HG03095 (cell line): ENCODE results near the gene PHF14.

Experiments used
- ATAC-seq: cut with Tn5 transposase; IDR thresholded peaks from one replicate; pipeline ENCODE4 v1.9.1; 2021; ENCODE audit warnings: moderate library complexity; ENCODE audit not compliant: unreplicated experiment

Gene PHF14

GRCh38 chr7:11168650-11169170, 195.0 kb downstream of the PHF14 start:
- no peak for ATAC-seq

DNA sequence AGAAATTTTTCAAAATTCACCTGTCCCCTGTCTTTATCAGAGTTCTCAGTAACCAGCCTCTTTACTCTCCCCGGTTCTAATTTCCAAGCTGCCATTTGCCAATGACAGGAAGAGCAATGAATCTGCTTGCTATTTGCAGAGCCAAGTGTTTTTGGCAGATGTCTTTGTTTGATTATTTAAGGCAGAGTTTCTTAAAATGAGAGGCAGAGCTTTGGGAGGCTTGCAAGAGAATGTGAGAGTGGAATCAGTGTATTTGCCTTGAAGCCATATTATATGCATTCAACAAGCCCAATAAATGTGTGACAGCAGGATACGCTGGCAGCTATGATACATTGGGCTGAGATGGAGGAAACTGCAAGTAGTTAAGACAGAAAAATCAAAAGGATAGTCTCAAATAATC, 196.5 kb downstream of the PHF14 start:
- ATAC-seq = no peak

DNA sequence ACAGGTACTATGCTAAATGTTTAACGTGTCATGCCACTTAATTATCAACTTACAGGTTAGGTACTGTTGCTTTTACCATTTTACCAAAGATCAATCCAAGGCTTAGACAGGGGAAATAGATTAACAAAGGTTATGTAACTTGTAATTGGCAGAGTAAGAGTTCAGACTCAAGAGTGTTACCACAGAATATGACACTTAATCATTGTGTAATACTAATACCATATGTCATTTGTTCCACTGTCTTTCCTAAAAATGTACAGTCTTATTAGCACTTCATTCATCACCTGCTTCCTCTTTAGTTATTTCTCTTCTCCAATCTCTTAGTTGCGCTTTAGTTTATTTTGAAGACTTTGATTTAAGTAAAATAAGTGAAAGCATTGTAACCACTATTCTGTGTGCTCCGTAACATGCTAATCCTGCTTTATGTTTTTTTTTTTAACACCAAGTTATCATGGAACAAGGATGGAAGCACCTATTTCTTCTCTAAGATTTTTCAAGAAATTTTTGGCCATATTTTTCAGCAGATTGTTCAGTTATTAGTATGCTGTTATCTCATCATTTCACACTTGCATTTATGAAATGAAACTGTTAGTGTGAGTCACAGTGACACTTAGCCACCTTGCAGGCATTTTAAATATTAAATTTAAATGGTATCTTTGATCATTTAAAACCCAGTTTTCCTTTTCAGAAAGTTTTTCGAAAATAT, 197.3 kb downstream of the PHF14 start:
- ATAC-seq = no peak

DNA sequence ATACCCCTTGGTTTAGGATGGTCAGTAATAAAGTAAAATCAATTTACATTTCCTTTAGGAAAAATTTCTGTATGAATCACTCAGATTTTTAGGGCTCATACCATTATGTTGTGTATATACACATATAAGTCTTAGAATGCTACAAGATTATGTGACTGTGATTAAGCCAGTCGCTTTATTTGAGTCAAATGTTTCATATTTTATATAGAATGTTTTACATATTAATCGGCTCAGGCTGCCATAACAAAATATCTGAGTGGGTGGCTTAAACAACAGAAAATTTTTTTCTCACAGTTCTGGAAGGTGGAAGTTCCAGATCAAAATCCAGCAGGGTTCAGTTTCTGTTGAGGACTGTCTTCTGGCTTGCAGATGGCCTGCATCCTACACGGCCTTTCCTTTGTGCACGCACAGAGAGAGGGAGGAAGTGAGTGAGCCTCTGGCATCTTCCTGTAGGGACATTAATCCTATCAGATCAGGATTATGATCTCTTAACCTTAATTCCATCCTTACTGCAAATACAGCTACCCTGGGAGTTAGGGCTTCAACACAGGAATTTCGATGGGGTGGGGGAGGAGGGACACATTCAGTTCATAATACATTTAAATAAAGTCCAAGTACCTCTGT, 198.0 kb downstream of the PHF14 start:
- no peak for ATAC-seq

DNA sequence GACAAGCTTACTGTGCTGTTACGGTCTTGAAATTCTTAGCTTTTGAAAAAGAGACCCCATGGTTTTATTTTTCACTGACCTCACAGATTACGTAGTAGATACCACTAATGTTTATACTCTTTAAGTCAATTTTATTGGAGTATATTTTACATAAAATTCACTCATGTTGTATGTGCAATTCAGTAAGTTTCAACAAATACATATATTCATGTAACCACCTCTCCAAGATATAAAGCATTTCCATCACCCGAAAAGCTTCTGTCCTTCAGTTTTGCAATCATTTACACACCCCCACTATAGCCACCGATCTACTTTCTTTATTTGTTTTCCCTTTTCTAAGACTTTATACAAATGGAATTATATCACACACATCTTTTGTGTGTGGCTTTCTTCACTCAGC, 199.2 kb downstream of the PHF14 start:
- ATAC-seq = no peak

GRCh38 chr7:11175371-11175770, 201.7 kb downstream of the PHF14 start:
- no peak for ATAC-seq

DNA sequence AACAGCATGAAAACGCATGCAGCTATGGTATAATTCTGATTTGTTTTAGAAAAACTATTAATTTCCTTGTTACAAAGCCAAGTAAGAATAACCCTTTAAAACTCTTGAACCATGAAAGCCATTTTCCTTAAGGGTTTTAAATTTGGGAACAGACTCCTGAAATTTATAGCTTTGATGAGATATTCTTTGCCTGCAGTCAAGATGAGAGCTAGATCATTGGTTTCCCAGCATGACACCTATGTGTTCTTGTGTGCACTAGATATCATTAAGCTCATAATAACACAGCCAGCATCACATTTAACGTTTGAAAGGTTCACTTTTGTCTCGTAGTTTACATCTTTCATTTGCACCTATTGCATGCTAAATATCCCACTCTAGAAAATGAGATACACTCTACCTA, 202.2 kb downstream of the PHF14 start:
- ATAC-seq = no peak

DNA sequence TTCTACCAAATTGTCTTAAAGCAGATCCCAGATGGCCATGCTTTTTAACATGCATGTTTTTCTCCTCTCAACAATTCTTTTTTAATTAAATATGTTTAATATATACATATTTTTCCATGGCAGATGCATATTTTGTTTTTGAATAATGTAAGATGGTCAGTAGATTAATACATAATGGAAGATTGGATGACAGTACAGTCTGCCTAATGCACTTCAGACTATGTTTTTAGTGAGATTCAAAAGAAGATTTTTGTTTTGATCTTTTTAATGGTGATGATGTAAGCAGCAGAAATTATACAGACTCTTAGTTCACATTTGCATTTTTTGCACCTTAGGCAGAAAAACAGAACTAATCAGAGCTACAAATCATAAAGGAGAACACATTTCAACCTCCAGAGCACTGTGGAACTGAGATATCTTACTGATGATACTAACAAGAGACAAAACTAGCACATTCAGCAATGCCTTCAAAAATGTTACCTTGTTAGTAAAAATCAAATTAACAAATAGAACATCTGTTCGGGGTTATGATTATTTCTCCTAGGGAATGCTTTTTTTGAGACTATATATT, 203.4 kb downstream of the PHF14 start:
- ATAC-seq = no peak

- ATAC-seq = no peak
Observed at GRCh38 chr7:11177793-11178192, 204.1 kb downstream of the PHF14 start.

DNA sequence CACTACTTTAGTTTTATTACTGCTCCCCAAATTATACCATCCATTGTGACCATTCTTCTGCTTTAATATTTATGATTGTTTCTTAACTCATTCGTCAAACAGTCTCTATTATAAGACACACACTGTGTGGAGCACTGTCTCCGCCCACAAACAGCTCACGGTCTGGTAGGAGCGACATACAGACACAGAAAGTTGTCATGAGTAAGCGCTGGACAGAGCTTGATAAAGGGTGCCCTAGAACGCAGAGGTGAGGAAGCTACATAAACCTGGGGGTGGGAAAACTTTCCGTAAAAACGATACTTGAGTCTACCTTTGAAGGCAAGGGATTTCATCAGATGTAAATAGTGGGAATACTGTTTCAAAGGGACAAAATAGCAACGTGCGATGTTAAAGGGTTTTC, 207.9 kb downstream of the PHF14 start:
- ATAC-seq = no peak

- no peak for ATAC-seq
Observed at GRCh38 chr7:11182736-11183135, 209.1 kb downstream of the PHF14 start.

- ATAC-seq = no peak
Observed at GRCh38 chr7:11185179-11185815, 211.6 kb downstream of the PHF14 start.

DNA sequence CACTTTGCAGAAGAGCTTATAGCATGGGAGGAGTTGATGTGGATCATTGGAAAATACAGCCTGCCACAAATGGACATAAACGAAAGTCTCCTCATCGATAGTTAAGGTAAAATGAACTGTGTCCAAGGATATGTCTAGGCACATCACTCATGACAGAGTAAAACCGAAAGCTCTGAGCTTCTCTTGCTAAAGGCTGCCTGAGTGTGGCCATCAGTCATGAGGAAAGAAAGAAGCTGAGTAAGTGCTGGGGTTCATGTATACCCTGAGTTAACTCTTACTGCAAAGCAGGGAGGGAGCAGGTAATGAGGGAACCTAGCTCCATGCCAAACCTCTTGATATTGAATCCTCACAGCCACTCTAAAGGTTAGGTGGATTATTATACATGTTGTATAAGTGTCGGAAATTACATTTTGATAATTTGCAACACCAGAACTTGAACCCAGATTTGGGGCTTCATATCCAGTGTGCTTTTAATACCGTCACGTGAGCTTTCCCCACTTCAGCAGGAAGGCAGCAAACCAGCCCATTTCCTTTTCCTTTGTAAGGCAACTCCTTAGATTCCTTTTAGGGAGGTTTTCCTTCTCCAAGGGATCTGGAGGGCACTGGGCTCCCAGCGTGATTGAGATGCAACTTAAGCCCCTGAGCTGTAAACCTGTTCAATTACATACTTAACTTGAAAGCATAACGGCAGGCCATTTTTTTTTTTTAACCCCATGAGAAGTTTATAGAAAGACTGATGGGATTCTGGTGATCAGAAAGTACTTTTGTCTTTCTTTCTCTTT, 215.0 kb downstream of the PHF14 start:
- ATAC-seq = no peak

DNA sequence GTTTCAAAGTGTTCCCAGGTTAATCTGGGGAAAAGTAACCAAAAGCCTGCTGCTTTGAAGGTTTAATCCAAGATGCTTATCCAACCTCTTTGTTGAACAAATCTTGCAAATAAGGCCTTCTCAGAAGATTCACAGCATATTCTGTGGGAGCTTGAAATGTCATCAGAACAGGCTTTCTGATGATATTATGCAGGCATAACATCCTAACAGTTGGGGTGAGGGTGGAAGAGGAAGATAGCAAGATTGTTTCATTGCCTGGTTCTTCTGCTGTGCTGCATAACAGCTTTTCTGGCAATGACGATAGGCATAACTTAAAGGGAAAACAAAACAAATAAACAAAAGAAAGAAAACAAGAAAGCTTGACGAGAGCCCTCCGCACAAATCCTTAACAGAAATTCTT, 217.4 kb downstream of the PHF14 start:
- ATAC-seq = no peak

DNA sequence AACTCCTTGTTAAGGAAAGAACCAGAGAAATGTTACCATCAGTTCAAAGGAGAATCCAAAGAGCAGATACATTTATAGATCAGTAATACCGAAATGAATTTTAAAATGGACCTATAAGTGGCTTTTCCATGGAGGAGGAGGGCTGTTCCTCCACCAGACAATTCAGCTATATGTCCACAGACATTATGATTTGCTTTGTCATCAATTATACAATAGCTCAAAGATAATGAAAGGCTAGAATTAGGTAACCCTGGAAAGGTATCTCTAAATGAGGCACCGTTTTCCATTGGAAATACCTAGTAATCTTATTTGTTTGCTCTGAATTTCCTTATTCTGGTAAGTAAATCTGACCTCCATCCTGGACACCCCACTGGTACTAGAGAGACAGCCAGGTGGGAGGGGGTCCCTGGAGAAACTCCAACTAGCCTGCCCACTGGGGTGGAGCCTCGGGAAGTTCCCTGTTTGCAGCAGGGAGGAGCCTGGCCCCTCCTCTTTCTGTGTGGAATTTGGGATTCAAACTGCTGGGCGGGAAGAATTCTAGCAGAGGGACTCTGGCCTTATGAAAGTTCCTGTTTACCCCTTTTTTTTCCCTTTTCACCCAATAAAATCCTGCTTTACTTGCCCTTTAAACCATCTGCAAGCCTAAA, 218.0 kb downstream of the PHF14 start:
- ATAC-seq = no peak

- no peak for ATAC-seq
Observed at GRCh38 chr7:11192506-11192905, 218.8 kb downstream of the PHF14 start.

GRCh38 chr7:11193131-11193867, 219.6 kb downstream of the PHF14 start:
- ATAC-seq = no peak

DNA sequence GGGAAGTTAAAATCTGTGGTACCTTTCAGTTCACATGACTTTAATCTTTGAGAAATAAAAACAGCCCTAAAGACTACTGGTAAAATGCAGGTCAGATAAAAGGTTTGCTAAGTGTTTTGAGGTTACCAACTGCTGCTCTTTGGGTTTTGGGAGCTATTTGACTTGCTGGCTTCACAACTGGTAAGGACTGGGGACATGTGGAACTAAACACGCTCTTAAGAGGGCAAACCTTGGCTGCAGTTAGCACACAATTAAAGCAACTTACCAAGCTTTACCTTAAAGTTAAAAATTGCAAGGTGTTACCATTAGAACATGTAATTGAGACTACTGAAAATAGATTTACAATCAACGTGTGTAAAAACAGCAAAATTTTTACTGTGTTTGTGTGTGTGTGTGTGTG, 220.2 kb downstream of the PHF14 start:
- no peak for ATAC-seq

- no peak for ATAC-seq
Observed at GRCh38 chr7:11194492-11194891, 220.8 kb downstream of the PHF14 start.

GRCh38 chr7:11195502-11195901, 221.8 kb downstream of the PHF14 start:
- ATAC-seq = no peak
